GM19043 (cell line): ENCODE data around the gene LCN15.
"Not testable (repeated sequence)": the region's sequence is repeated elsewhere in the genome, so short reads cannot be mapped to it uniquely, and the experiment has no call there.

Experiments used
- ATAC-seq: cut with Tn5 transposase; IDR thresholded peaks from one replicate; pipeline ENCODE4 v1.9.1; 2021; ENCODE audit warnings: low read depth; ENCODE audit not compliant: unreplicated experiment

The LCN15 gene

DNA sequence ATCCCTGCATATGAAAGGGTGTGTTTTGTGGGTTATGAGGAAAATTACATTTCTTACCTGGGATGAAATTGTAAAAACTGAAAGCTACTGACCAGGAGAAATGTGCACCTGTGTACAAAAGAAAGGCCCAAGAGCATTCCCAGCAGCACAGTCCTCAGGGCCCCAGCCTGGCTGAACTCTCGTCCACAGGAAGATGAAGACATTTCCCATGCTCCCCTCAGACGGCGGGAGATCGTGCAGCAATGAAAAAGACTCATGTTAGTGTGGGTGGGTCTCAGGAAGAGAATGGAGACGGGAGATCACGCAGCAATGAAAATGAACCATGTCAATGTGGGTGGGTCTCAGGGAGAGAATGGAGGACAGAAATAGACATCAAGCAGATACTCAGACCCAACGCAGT lies 12.6 kb upstream of the LCN15 start:
- ATAC-seq = no peak

DNA sequence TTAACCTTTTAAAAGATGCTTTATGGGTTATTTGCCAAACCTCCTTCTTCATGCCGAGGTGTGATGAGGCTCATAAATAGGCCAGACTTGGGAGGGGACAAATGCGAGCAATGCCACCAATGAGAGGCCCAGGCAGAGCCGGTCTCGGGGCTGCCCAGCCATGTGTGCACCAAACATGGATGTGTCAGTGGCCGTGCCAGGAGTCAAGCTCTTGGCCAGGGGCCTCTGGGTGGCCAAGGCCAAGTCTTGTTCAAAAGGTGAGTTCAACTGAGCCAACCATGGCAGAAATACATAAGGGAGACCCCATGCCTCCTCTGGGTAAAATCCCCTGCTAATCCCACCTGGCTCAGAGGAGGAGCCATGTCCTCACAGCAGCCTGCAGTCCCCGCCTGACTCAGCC lies 10.9 kb upstream of the LCN15 start:
- no peak for ATAC-seq

GRCh38 chr9:136774416-136775045 lies 10.2 kb upstream of the LCN15 start:
- no peak for ATAC-seq

- no peak for ATAC-seq
These were observed 9.2 kb upstream of the LCN15 start for GRCh38 chr9:136773386-136774044.

DNA sequence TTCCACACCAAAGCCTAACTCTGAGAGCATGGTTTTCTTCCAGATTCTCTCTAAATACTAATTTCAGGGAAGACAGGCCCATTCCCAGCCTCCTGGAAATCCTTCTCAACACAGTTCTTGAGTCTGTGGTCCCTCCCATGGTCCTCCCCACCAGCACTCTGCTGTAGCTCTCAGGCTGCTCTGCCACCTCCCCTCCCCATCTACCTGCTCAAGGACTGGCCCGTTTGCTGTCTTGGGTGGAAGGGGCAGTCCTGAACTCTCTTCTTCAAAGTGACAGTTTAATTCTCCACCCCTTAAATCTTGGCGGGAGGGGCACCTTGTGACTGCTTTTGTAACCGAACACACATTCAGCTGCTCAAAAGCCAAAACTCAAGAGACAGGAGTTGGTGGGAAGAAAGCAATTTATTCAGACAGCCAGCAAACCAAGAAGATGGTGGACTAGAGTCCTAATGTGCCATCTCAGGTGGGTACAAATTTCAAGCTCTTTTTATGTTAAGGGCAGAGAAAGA lies 7.6 kb upstream of the LCN15 start:
- ATAC-seq = no peak

GRCh38 chr9:136769710-136770191 lies 5.4 kb upstream of the LCN15 start:
- no peak for ATAC-seq

- not testable (repeated sequence) for ATAC-seq
These were observed 2.2 kb upstream of the LCN15 start for GRCh38 chr9:136766410-136767120.

DNA sequence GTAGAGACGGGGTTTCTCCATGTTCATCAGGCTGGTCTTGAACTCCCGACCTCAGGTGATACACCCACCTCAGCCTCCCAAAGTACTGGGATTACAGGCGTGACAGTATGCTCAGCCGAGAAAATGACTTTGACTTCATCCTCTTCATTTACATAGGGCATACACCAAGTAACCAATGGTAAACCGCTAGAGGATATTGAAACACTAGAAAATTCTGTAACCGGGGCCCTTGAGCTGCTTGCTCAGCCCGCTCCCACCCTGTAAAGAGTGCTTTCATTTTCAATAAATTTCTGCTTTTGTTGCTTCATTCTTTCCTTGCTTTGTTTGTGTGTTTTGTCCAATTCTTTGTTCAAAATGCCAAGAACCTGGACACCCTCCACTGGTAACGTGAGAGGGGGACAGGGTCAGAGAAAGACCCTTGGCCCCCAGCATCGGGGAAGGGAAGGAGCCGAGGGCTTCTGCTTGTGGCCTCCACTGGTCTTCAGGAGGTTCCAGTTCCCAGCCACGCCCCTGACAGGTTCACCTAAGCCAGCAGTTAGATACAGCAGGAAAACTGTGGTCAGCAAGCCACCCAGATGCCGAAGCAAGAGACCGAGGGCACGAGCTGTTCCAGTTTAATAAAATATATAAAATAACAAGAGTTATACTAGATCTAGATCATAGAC lies 1.6 kb upstream of the LCN15 start:
- peak; percentile 68 for ATAC-seq

DNA sequence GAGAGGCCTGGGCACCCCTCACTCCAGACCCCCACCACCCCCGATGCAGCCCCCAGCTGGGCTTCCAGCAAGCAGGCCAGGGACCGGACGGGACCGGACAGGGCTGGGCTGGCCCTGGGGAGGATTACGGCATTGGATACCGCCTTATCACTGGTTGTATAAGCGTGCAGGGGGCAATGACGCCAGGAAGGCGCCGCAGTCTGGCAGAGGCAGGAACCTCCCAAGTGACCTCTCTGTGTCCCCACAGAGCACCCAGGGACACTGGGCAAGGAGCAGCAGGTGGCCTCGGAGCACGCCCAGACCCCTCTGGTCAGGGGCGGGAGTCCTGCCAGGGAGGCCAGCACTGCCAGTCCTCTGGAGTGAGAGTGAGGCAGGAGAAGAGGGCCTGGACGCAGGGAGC lies 723 bp upstream of the LCN15 start:
- no peak for ATAC-seq

DNA sequence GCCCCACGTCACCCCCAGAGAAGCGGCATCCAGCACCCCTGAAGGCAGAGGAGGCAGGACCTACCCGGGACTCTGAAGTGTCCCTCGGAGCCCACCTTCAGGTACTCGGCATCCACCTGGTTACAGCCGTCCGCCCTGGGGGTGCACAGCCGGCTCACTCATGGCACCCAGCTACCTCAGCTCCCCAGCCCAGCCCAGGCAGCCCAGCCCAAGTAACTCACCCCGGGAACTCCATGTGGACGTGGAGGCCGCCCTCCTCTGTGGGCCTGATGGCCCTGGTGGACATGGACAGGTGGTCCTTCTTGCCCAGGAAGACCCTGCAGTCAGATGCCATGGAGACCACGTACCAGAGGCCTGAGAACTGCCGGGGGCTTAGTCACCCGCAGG lies 676 bp downstream of the LCN15 start:
- no peak for ATAC-seq

DNA sequence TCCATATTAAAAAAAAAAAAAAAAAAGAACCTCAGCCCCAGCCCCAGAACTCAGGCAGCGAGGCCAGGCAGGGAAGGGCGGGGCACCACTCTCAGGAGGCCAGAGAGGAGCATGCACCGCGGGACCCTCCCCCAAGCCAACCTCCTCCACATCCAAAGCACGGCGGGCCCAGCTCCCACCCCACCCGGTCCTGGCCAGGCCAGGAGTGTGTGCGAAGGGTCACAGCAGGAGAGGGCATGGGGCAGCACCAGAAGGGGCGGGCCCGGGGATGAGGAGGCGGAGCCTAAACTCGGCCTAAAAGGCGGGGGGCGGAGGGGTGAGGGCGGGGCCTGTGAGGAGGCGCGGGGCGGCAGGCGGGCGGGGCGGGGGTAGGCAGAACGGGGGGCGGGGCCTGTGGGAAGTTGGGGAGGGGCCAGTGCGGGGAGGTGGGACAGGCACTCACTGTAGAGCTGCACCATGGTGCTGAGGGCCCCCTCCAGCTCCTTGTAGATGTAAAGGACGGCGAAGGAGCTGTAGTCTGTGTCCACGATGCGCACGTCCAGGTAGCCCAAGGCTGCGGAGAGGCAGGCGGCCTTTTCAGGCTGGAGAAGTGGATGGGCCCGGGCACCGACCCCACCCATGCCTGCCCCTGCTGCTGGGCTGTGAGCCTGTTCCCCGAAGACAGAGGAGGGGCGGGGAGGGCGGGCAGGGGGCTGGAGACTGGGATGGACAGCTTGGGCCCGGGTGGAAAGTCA lies 1.2 kb downstream of the LCN15 start:
- ATAC-seq = no peak

DNA sequence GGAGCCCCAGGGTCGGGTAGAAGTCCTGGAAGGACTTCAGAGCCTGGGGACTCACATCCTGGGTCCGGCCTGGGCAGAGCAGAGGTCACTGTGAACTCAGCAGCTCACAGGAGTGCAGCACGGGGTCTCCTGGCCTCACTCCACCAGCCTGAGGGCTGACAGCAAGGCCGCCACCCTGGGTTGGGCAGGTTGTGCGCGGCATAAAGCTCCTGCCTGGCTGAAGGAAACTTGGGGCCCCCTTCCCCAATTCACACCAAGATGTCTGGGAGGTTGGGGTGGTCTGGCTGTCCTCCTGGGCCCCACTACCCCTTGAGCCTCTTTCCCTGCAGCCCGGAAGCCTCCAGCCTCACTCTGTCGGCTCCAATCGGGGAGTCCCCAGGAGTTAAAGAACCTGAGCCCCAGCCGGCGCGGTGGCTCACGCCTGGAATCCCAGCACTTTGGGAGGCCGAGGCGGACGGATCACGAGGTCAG lies 2.1 kb downstream of the LCN15 start:
- no peak for ATAC-seq

GRCh38 chr9:136761545-136761981 lies 2.8 kb downstream of the LCN15 start:
- ATAC-seq = no peak

- not testable (repeated sequence) for ATAC-seq
These were observed 3.3 kb downstream of the LCN15 start for GRCh38 chr9:136760834-136761544.

DNA sequence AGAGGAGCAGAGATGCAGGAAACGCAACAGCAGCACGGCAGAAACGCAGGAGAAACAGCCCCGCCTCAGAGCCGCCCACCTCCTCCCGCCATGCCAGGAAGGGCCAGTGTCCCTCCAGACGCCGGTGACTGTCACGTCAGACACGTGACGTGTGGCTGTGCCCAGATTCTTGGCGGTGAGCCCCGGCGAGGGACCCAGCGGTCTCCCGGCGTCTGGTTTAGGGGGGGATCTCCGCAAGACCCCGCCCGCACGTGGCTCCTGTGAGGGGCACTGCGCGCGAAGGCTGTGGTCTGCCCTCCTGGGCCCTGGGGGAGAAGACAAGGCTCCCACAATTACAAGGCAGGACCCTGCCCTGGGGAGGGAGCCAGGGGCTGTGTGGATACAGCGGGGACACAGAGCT lies 3.9 kb downstream of the LCN15 start:
- no peak for ATAC-seq

DNA sequence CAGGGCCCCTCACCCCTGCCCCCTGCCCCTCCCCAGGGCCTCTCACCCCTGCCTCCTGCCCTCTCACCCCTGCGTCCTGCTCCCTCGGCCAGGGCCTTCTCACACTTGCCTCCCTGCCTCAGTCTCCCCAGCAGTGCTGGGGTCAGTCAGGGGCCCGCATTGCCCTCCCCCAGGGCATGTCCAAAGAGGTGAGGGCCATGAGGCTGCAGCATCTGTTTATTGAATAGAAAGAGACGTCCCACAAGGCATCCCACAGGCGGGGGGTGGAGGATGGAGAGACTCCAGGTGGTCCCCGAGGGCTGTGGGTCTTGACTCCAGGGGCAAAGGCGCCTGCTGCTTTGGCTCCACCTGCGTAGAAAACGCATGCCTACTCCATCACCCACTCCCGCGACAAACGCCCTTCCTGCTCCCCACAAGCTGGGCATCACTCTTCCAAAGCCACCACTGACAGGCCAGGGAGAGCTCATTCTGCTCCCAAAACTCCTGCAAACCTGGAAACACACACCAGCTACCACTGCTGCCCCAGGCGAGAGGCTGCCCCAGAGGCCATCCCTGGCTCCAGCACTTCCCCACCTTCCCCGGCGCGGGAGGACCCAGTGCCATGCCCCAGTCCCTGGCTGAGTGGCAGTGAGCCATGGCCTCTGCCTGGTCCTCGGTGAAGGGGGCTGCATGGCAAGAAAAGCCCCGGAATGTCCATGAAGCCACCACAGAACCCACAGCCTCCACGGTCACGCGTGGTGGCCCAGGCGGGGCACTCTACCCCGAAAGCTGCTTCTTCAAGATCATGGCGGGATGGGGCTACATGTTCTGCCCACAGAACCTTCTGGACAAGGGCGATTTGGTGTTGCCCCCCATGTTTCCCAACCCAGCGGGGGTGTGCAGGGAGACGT lies 4.6 kb downstream of the LCN15 start:
- ATAC-seq = no peak

- no peak for ATAC-seq
These were observed 5.3 kb downstream of the LCN15 start for GRCh38 chr9:136759001-136759400.

DNA sequence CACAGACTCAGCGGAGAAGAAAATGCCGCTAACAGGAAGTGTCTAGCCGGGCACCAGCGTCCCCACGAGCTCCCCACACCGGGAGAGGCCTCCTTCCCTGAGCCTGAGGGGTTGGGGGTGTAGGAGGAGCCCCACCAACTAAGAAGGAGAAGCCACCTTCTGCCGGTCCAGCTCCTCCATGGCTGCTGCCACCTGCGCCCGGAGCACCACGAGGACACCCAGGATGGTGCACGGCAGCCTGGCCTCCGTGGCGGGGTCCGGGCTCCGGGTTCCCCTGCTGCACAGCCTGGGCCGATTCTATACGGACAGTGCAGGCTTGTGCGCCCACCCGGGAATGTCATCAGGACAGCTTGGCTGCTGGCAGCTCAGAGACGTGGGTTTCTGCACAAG lies 6.6 kb downstream of the LCN15 start:
- ATAC-seq = no peak

GRCh38 chr9:136757328-136757727 lies 7.0 kb downstream of the LCN15 start:
- no peak for ATAC-seq
